A549 (cell line): ENCODE data around the gene FOSL1. TPM values are rescaled to one million over a fixed set of nuclear protein-coding genes. Genes with fewer than 3 reads are reported as not detected.
A peak's percentile ranks its signal among the peaks of the same experiment; 100 is the strongest.

ENCODE experiments used
- ATAC-seq, 2 experiments: fragments of 200-7000 bp in 1 of 2; fragments of >200 bp in 1 of 2; cut with Nextera tagmentation in 1 of 2; cut with Tn5 transposase in 1 of 2; 3 replicates each; pipeline versions ENCODE4 v1.8.0 to v1.9.1; 2018 to 2020; ENCODE audit warnings: mild to moderate bottlenecking in 1 of 2, moderate library complexity in 1 of 2
- CTCF ChIA-PET: fragments of 300-600 bp; sonication (Branson Sonifier 250); formaldehyde crosslinking; extraction: SDS; loops from one replicate; lab custom pipeline; 2021; ENCODE audit warnings: antibody characterized with exemption, inconsistent platforms; lab: Yijun Ruan, JAX
- POLR2A ChIA-PET: fragments of 350-600 bp; formaldehyde crosslinking; extraction: SDS; loops from one replicate; lab custom pipeline; 2021; ENCODE audit warnings: antibody characterized with exemption, inconsistent platforms; lab: Yijun Ruan, JAX
- DNase-seq, 2 experiments: peaks; one replicate each; pipeline versions ENCODE4 v3.0.0 to v3.0.0-alpha.2; 2011 to 2016; ENCODE audit warnings: low read depth in 1 of 2, low spot score in 1 of 2
- FAIRE-seq: peaks from 2 replicates; lab custom pipeline; 2011; peaks lifted over from hg19 to GRCh38; lab: Jason Lieb, UNC
- H3K27ac ChIP-seq, 2 experiments: fragments of >200 bp; sonication (Bioruptor Twin); formaldehyde crosslinking; 3 replicates each; pipeline ENCODE4 v1.5.1; 2016 to 2017
- H3K4me1 ChIP-seq: fragments of >200 bp; sonication (Bioruptor Twin); formaldehyde crosslinking; 3 replicates; pipeline ENCODE4 v1.6.1; 2016
- H3K4me2 ChIP-seq: fragments of >200 bp; sonication (Bioruptor Twin); formaldehyde crosslinking; 3 replicates; pipeline ENCODE4 v1.6.1; 2016
- H3K4me3 ChIP-seq: fragments of >200 bp; sonication (Bioruptor Twin); formaldehyde crosslinking; 3 replicates; pipeline ENCODE4 v1.5.1; 2016
- H3K9me3 ChIP-seq: fragments of >200 bp; sonication (Bioruptor Twin); formaldehyde crosslinking; 3 replicates; pipeline ENCODE4 v1.6.1; 2016
- BCL3 ChIP-seq: fragments of >200 bp; sonication (Bioruptor Twin); formaldehyde crosslinking; IDR thresholded peaks from 3 replicates; pipeline ENCODE4 v1.6.1; 2016
- BHLHE40 ChIP-seq: IDR thresholded peaks from 2 replicates; pipeline ENCODE4 v1.6.1; 2012; ENCODE audit warnings: low read depth, low read length, inconsistent platforms
- CBX8 ChIP-seq: fragments of 200-600 bp; sonication (generic); IDR thresholded peaks from 2 replicates; pipeline ENCODE4 v1.6.1; 2016
- CEBPB ChIP-seq, 2 experiments: fragments of >200 bp in 1 of 2; sonication (Bioruptor Twin) in 1 of 2; formaldehyde crosslinking in 1 of 2; IDR thresholded peaks; 2 replicates each; pipeline ENCODE4 v1.6.1; 2012 to 2016
- E2F6 ChIP-seq: IDR thresholded peaks from 2 replicates; pipeline ENCODE4 v1.6.1; 2012; ENCODE audit warnings: low read depth, borderline replicate concordance
- FOSB ChIP-seq: fragments of 250-450 bp; sonication (Bioruptor Pico); IDR thresholded peaks from 2 replicates; pipeline ENCODE4 v1.5.0; 2020; ENCODE audit warnings: mild to moderate bottlenecking, moderate library complexity
- HES2 ChIP-seq: fragments of >200 bp; sonication (Bioruptor Twin); formaldehyde crosslinking; IDR thresholded peaks from 2 replicates; pipeline ENCODE4 v1.6.1; 2016
- HMGXB4 ChIP-seq: fragments of 250-450 bp; sonication (Bioruptor Pico); IDR thresholded peaks from 2 replicates; pipeline ENCODE4 v1.5.0; 2021; ENCODE audit warnings: mild to moderate bottlenecking, moderate library complexity, borderline replicate concordance
- HOXA7 ChIP-seq: fragments of 250-450 bp; sonication (Bioruptor Pico); IDR thresholded peaks from 2 replicates; pipeline ENCODE4 v1.5.0; 2020; ENCODE audit warnings: mild to moderate bottlenecking, moderate library complexity
- JUNB ChIP-seq: fragments of >200 bp; sonication (Bioruptor Twin); formaldehyde crosslinking; IDR thresholded peaks from 2 replicates; pipeline ENCODE4 v1.6.1; 2016
- KDM5A ChIP-seq: fragments of 200-600 bp; sonication (generic); IDR thresholded peaks from 2 replicates; pipeline ENCODE4 v1.6.1; 2016; ENCODE audit warnings: antibody characterized with exemption, mild to moderate bottlenecking
- MAX ChIP-seq: IDR thresholded peaks from 2 replicates; pipeline ENCODE4 v1.6.1; 2012
- MAZ ChIP-seq: fragments of 150-350 bp; IDR thresholded peaks from 2 replicates; pipeline ENCODE4 v1.6.1; 2014; ENCODE audit warnings: antibody characterized with exemption, low read depth, low read length, borderline replicate concordance
- MYC ChIP-seq: IDR thresholded peaks from 2 replicates; pipeline ENCODE4 v1.6.1; 2012; ENCODE audit warnings: mild to moderate bottlenecking, inconsistent platforms, low read length, improper control_type of control experiment, borderline replicate concordance
- NR3C1 ChIP-seq: fragments of >200 bp; sonication (Bioruptor Twin); formaldehyde crosslinking; IDR thresholded peaks from 3 replicates; pipeline ENCODE4 v1.6.1; 2017
- PBX3 ChIP-seq: IDR thresholded peaks from 2 replicates; pipeline ENCODE4 v1.6.1; 2012
- POLR2A ChIP-seq: IDR thresholded peaks from 2 replicates; pipeline ENCODE4 v1.6.1; 2012; ENCODE audit warnings: mild to moderate bottlenecking, low read length
- POLR2AphosphoS2 ChIP-seq: conservative IDR thresholded peaks from 2 replicates; pipeline ENCODE4 v1.6.1; 2012; ENCODE audit warnings: low read length, improper control_type of control experiment, inconsistent platforms
- RCOR1 ChIP-seq: fragments of 150-350 bp; IDR thresholded peaks from 2 replicates; pipeline ENCODE4 v1.6.1; 2014; ENCODE audit warnings: antibody characterized with exemption, low read length, low read depth
- REST ChIP-seq: fragments of 200-600 bp; sonication (generic); IDR thresholded peaks from 2 replicates; pipeline ENCODE4 v1.6.1; 2016; ENCODE audit warnings: antibody characterized with exemption, mild to moderate bottlenecking, moderate library complexity
- RFX5 ChIP-seq: fragments of 450-650 bp; IDR thresholded peaks from 2 replicates; pipeline ENCODE4 v1.7.1; 2014; ENCODE audit warnings: antibody characterized with exemption, mild to moderate bottlenecking, moderate library complexity
- TFCP2L1 ChIP-seq: fragments of 250-450 bp; sonication (Bioruptor Pico); IDR thresholded peaks from 2 replicates; pipeline ENCODE4 v1.5.0; 2021; ENCODE audit warnings: mild to moderate bottlenecking
- TP53 ChIP-seq: fragments of 250-450 bp; sonication (Bioruptor Pico); IDR thresholded peaks from 2 replicates; pipeline ENCODE4 v1.5.0; 2021; ENCODE audit warnings: mild to moderate bottlenecking, moderate library complexity
- USF2 ChIP-seq: fragments of 450-650 bp; IDR thresholded peaks from 2 replicates; pipeline ENCODE4 v1.6.1; 2014; ENCODE audit warnings: antibody characterized with exemption
- WGBS: methylation state at CpG from one replicate; pipeline ENCODE4 v1.1.6; 2017; ENCODE audit errors: missing lambda C conversion rate; 5-methylcytosine and 5-hydroxymethylcytosine counted together
- polyA plus RNA-seq, 4 experiments: library from polyadenylated mRNA; depleted of rRNA in 3 of 4; stranded (reverse); fragments of >200 nt; fragmentation: RNase III in 1 of 4; extraction: RNeasy Plus Mini Kit Qiagen cat#74134 plus additional on column Dnase treatment in 1 of 4; gene quantifications; 2 replicates in 3 of 4; 3 replicates in 1 of 4; pipeline ENCODE4 v1.2.3, GENCODE V29; 2011 to 2017

FOSL1 gene
- polyA plus RNA-seq, 2 of the 4 experiments (the other 2 are of a cell fraction), result 6.7 to 24.1 TPM

GRCh38 chr11:65879617-65880016 is 20.6 kb downstream of the FOSL1 start, which contains the start of gene CTSW:
TSS of gene CTSW (plus strand) at chr11:65879837. CDS start at chr11:65879855, 18 bp downstream.
- ChIA-PET CTCF (interaction anchor here (1.1 to 5.1 kb wide), 6 partner anchors 7 to 174 kb away, joined by 3 to 42 read pairs (median 5); partner anchors contain the start of genes CCDC85B, FIBP and MUS81), POLR2A (no interaction called here)
- H3K4me1 ChIP-seq, result no peaks in the 10 kb centered on the region
- no peaks in the 10 kb centered on the region for H3K9me3 ChIP-seq
- H3K27ac ChIP-seq, result no peak within 1 kb of the TSS
- DNase-seq (no peak), ATAC-seq (no peak), FAIRE-seq (no peak)
- H3K4me3 ChIP-seq, result no peak within 1 kb of the TSS
- 88% methylated on average over 7 of the region's 7 CpGs for WGBS
- H3K4me2 ChIP-seq, result no peak within 1 kb of the TSS
- no peak for TF ChIP-seq USF2
- no peak for TF ChIP-seq REST
- TF ChIP-seq KDM5A, result no peak
- no peak for TF ChIP-seq POLR2AphosphoS2
- no peak for TF ChIP-seq RCOR1
- TF ChIP-seq PBX3, result no peak
- no peak for TF ChIP-seq HES2
- TF ChIP-seq HOXA7 (CRISPR knock-in tag), result no peak
- no peak for TF ChIP-seq MAZ
- no peak for TF ChIP-seq BHLHE40

- WGBS, result 12% methylated on average over 36 of the region's 54 CpGs
- ChIA-PET POLR2A (interaction anchor here (1.0 to 2.0 kb wide), 6 partner anchors 13 to 161 kb away, joined by 3 to 14 read pairs (median 4); partner anchors contain the start of genes CCDC85B, CFL1, FIBP and KAT5), CTCF (interaction anchor here (0.8 to 7.5 kb wide), 8 partner anchors 11 to 247 kb away, joined by 3 to 158 read pairs (median 4); partner anchors contain the start of genes FIBP and MUS81)
- Histone ChIP-seq H3K4me3 (peak overlapping the region; percentile 55), H3K4me1 (peaks cover 6% of the 10 kb centered on the region), H3K9me3 (no peaks in the 10 kb centered on the region), H3K4me2 (peak overlapping the region; percentile 100), H3K27ac (peak overlapping the region; percentile 82 to 84)
- ATAC-seq, result peak; percentile 60 to 79
- peak; percentile 92 to 95 for DNase-seq
- FAIRE-seq, result no peak
- no peak for TF ChIP-seq PBX3
- no peak for TF ChIP-seq NR3C1
- no peak for TF ChIP-seq TP53 (CRISPR knock-in tag)
- TF ChIP-seq MYC, result no peak
- TF ChIP-seq MAX, result peak; percentile 66; the same call in 1 of the 2 replicates
- TF ChIP-seq CEBPB (IDR thresholded peaks at IDR 0.05), result no peak
- no peak for TF ChIP-seq TFCP2L1 (CRISPR knock-in tag)
- TF ChIP-seq JUNB, result no peak
- peak; percentile 64 for TF ChIP-seq E2F6
- no peak for TF ChIP-seq MAZ
- no peak for TF ChIP-seq CBX8
- no peak for TF ChIP-seq FOSB (CRISPR knock-in tag)
- TF ChIP-seq HMGXB4, result no peak
- TF ChIP-seq RFX5, result no peak
- TF ChIP-seq BCL3, result peak; percentile 33; the same call in 1 of the 3 replicates
- TF ChIP-seq POLR2A, result peak; percentile 86
These were observed 26.7 kb downstream of the FOSL1 start for GRCh38 chr11:65873318-65874156.
